ENCODE measurements around the gene IFI35.
A peak's percentile ranks its signal among the peaks of the same experiment; 100 is the strongest.
"Not testable (repeated sequence)": the region's sequence is repeated elsewhere in the genome, so short reads cannot be mapped to it uniquely, and the experiment has no call there.

The IFI35 gene

GRCh38 chr17:43024407-43025289 lies 18.1 kb downstream of the IFI35 start, which contains the start of gene RND2:
Gene RND2 (plus strand): TSS chr17:43025231. CDS start chr17:43025348, 117 bp downstream.
- peak; percentile 61 for DNase-seq (ENCODE audit: low spot score)

GRCh38 chr17:43025290-43025657 lies 18.7 kb downstream of the IFI35 start:
- no peak for DNase-seq (ENCODE audit: low spot score)

DNA sequence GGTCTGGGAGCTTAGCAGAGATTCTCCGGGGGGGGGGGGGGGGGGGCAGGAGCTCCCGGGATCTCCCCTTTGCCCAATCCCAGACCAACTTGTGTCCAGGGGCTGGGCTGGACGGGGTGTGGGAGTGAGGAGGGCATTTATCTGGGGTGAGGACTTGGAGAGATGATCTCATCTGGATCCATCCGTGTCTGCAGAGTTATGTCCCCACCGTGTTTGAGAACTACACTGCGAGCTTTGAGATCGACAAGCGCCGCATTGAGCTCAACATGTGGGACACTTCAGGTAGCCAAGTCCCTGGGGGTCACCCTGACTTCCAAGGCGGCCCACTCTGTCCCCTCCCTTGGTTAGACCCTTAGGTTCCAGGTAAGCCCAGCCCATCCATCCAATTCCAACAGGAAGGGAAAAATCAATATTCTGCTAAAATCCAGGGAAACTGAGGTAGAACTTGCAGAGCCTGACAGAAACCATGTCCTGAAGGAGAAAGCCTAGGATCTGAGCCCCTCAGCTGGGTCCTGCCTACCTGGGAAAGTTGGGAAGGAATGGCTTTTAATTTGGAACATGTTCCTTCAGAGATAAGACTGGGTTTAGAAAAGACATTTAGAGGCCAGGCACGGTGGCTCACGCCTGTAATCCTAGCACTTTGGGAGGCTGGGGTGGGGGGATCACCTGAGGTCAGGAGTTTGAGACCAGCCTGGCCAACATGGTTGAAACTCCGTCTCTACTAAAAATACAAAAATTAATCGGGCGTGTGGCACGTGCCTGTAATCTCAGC lies 19.4 kb downstream of the IFI35 start:
- no peak for DNase-seq (ENCODE audit: low spot score)

- no peak for DNase-seq (ENCODE audit: low spot score)
These were observed 20.0 kb downstream of the IFI35 start for GRCh38 chr17:43026595-43026994.

DNA sequence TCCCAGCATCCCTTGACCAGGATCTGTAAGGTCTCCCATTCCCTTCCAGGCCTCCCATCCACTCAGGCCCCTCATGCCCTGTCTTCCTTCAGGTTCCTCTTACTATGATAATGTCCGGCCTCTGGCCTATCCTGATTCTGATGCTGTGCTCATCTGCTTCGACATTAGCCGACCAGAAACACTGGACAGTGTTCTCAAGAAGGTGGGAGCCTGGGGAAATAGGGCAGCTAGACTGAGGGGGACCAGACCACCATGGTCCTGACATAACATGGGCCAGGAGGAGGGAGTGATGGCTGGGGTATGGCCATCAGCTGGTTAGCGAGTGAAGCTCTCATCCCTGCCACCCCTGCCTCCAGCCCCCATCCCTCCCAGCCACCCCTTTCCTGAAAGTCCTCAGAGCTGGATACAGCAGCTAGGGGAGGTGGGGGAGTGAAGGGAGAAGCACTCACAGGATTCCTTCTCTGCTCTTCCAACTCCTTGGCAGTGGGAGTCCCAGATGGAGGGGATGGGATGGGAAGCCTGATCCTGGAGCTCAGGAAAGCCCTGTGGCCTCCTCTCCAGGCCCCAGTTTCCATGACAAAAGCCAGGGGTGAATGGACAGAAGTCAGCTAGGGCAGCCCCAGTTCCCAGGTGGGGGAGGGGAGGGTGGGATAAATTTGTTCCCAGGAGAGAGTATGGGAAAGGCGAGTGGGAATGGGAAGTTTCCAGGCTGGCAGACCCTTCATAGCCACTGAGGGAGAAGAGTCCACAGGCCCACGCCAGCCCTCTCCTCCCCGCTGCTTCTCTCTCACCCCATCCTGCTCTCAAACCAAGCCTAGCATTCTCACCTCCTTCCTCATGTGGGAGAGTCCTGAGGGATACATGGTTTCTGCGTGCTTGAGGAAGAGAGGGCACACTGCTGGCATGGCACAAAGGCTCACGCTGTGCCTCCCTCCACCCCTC lies 20.8 kb downstream of the IFI35 start:
- no peak for DNase-seq (ENCODE audit: low spot score)

GRCh38 chr17:43028221-43028861 lies 21.8 kb downstream of the IFI35 start:
- DNase-seq (ENCODE audit: low spot score) = no peak

DNA sequence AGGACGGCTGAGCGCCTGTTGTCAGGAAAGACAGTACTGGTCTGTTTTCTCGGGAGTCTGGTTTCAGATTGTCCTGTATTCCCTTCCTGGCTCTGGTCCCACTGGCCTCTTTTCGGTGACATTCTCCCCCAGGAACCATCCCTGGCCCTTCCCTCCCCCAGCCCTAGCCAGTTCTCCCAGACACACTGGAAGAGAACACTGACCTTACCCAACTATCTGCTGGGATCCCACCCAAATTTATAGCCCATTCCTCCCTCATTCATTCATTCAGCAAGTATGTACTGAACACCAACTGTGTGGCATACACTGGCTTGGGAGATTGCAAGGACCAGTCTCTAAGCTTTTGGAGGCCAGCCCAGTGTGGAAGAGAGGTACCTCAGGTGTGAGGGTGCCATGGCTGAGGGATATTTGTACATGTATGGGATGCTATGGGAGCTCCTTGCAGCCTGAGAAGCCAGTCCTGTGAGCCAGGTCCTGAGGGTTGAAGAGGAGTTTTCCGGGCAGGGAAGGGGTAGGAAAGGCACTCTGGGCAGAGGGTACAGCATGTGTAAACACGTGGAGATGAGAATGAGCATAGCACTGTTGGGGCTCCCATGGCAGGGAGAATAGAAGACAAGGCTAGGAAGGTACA lies 23.7 kb downstream of the IFI35 start:
- DNase-seq (ENCODE audit: low spot score) = no peak

GRCh38 chr17:43031666-43032065 lies 25.1 kb downstream of the IFI35 start:
- DNase-seq (ENCODE audit: low spot score) = no peak

DNA sequence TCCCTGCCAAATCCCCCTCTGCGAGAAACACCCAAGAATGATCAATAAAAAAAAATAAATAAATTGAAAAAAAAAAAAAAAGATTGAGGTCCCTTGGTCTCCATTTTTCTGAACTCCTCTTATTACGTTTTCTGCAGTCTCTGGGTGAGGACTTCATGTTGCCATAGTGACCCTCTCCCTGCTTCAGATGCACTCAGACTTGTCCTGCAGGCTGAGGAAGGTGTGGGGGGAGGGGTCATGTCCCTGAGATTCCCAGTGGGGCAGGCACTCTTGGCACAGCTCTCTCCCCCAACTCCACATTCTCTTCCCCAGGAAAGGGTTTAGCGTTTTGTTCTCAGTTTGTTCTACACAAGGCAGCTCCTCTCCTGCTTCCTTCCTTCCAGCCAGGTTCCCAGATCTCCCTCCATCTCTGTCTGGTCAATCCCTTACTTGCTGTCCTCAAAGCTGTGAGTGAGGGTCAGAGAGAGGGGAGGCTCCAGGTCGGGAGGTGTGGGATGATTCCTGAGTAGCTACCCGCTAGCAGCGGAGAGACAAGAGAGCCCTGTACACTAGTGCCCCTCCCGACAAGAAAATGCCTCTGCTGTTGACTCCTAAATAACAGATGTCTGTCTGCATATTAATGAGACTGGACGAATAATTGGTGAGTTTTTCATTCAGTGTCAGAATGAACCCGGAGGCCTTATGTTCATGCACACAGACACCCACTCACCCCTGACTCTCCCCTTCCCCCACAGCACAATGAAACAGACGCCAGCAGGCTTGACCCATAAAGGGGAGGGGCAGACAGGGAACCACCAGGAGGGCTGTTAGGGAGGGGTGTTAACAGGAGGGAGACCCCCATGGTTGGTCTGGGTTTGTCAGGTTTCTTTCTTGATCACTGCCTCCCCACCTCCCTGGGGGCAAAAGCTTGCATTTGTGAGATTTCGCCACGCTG lies 27.6 kb downstream of the IFI35 start:
- no peak for DNase-seq (ENCODE audit: low spot score)

- no peak for DNase-seq (ENCODE audit: low spot score)
These were observed 28.3 kb downstream of the IFI35 start for GRCh38 chr17:43034894-43035293.

DNA sequence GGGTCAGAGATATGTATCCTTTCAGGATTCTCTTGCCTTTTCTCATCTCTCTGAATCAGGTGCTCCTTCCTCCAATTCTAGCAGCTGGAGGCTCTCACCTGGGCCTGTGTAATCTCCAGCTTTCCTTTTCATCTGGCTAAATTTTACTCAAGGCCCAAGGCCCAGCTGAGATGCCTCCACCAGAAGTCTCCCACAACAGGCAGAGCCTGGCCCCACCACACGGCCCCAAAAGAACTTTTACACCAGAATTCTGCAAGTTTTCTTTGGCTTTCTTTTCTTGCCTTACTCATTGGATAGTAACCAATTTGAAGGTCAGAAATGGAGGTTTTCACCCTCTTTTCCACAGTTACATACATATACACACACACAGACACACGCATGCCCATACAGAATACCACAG lies 33.1 kb downstream of the IFI35 start:
- DNase-seq (ENCODE audit: low spot score) = no peak

DNA sequence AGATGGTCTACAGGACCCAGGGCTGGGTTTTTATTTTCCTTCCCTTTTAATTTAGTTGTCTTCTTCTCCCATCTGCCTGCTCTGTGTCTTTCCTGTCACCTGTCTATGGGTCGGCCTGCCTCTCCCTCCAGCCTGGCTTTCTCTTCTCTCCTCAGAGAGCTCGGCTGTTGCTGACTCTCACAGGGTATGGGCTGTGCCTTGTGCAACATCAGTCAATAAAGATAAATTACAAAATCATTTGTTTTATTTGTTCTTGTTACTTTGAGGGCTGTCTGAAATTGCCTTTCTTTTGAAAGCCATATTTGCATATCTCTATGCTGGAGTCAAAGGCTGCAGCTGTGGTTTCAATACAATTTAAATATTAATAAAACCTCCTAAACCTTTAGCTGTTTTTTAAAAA lies 34.1 kb downstream of the IFI35 start:
- DNase-seq (ENCODE audit: low spot score) = no peak

GRCh38 chr17:43042025-43042628 lies 35.5 kb downstream of the IFI35 start:
- no peak for DNase-seq (ENCODE audit: low spot score)

GRCh38 chr17:43043307-43043706 lies 36.7 kb downstream of the IFI35 start:
- DNase-seq (ENCODE audit: low spot score) = no peak

- no peak for DNase-seq (ENCODE audit: low spot score)
These were observed 37.4 kb downstream of the IFI35 start for GRCh38 chr17:43044024-43044423.

DNA sequence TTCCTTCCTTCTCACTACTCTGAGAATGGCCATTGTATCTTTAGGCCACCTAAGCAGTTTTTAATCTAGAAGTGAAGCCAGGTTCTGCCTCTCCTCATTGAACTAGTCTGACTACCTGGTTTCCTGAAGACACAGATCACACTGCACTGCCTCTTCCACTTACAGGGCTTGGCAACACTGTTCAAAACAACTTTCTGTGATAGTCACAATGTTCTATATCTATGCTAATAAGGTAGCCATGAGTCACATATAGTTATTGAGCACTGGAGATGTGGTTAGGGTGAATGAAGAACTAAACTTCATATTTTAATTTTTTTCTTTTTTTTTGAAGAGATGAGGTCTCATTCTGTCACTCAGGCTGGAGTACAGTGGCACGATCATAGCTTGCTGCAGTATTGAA lies 45.4 kb downstream of the IFI35 start:
- DNase-seq (ENCODE audit: low spot score) = no peak

DNA sequence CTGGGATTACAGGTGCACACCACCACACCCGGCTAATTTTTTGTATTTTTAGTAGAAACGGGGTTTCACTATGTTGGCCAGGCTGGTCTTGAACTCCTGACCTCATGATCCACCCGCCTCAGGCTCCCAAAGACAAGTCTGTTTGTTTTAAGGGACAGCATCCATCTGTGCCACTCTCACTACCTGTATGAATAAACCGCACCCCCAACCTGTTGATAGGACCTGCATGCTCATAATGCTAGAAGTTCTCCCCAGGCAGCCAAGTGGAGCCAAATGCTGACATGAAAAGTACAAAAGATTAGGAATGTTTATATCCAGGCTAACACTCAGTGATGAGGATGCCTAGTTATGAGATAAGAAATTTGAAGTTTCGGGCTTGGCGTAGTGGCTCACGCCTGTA lies 46.4 kb downstream of the IFI35 start:
- not testable (repeated sequence) for DNase-seq (ENCODE audit: low spot score)

GRCh38 chr17:43056051-43056450 lies 49.5 kb downstream of the IFI35 start:
- DNase-seq (ENCODE audit: low spot score) = no peak

DNA sequence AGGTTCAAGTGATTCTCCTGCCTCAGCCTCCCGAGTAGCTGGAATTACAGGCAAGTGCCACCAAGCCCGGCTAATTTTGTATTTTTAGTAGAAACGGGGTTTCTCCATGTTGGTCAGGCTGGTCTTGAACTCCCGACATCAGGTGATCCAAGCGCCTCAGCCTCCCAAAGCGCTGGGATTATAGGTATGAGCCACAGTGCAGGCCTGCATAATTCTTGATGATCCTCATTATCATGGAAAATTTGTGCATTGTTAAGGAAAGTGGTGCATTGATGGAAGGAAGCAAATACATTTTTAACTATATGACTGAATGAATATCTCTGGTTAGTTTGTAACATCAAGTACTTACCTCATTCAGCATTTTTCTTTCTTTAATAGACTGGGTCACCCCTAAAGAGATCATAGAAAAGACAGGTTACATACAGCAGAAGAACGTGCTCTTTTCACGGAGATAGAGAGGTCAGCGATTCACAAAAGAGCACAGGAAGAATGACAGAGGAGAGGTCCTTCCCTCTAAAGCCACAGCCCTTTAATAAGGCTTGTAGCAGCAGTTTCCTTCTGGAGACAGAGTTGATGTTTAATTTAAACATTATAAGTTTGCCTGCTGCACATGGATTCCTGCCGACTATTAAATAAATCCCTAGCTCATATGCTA lies 56.5 kb downstream of the IFI35 start:
- DNase-seq (ENCODE audit: low spot score) = no peak
